SH-SY5Y (cell line): ENCODE results near the gene TMEM178B.

Experiments used
- GATA2 ChIP-seq: IDR thresholded peaks from 2 replicates; pipeline ENCODE4 v1.6.1; 2011; ENCODE audit warnings: mild to moderate bottlenecking, low read depth, low read length
- GATA3 ChIP-seq: IDR thresholded peaks from 2 replicates; pipeline ENCODE4 v1.6.1; 2011; ENCODE audit warnings: low read depth, mild to moderate bottlenecking, low read length, moderate library complexity

The TMEM178B gene

DNA sequence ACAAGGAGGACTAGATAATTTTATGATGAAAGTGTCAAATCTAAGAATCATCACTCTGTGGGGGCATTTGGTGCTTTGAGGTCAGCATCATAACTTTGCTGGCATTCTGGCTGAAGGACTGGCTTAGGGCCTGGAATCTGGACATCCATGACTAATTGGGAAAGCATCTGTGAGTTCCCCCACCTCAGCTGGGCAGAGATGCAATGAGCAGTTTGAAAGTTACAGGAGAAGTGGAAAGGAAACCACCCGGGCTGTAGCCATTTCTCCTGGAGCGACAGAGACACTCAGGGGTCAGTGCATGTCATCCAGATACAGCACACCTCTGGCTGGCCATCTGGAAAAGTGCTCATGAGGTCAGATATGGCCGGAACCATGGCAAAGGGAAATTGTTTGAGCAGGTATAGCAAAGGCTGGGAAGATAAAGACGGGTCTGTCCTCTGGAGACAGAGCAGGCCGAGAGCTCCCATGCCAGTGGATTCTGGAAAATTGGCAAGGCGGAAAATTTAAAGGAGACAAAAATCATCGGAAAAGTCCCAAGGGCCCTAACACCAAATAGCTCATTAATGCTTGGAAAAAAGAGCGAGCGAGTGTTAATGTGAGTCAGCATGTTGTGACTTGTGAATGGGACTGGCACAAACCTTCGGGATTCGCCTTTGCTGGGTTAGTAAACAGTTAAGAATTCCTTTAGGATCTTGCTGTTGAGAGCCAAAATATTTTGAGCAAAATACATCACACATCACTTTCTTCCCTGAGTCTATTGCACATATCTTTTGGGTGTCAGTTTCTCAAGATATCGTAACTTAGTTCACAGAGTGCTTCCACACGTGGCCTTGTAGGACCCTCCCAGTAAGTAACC is 288.9 kb downstream of the TMEM178B start:
- TF ChIP-seq GATA2, result no peak
- no peak for TF ChIP-seq GATA3

DNA sequence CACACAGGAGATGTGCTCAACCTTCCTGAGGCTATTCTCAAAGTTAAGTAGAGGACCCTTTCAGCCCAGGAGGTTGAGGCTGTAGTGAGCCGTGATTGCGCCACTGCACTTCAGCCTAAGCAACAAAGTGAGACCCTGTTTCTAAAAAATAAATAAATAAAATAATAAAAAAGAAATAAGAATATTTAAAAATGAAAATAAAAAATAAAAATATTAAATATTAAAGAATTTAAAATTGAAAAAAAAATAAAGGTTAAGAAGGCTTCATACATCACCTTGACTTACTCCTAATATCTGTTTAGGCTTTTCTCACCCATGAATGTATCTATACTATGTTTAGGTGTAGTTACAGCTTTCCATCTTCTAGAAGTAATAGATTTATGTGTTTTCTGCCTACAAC is 289.9 kb downstream of the TMEM178B start:
- TF ChIP-seq GATA3, result no peak
- TF ChIP-seq GATA2, result no peak

- TF ChIP-seq GATA3 (no peak), GATA2 (no peak)
Observed at GRCh38 chr7:141366091-141366621, 292.3 kb downstream of the TMEM178B start.

DNA sequence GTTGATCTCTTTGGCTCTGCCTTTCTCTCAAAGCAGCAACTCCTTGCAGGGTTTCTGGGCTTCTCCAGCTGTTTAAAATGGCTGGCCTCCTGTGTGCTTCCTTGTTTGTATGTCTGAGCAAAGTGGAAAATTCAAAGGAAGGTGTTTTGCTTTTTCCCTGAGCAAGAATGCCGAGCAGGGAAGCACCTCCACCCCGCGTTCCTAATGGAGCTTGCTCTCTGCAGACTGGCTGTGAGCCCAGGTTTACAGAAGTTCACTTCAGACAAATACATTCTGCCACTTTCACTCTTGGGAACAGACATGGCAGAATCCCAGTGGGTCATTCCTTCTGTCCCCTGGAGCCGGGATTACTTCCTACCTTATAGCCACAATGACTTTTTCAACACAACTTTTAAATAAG is 295.6 kb downstream of the TMEM178B start:
- TF ChIP-seq GATA3 (no peak), GATA2 (no peak)

- TF ChIP-seq GATA2, result no peak
- TF ChIP-seq GATA3, result no peak
Observed at GRCh38 chr7:141370178-141370577, 296.3 kb downstream of the TMEM178B start.

- TF ChIP-seq GATA3, result no peak
- TF ChIP-seq GATA2, result no peak
Observed at GRCh38 chr7:141370650-141371049, 296.8 kb downstream of the TMEM178B start.

GRCh38 chr7:141374425-141374824 is 300.6 kb downstream of the TMEM178B start:
- TF ChIP-seq GATA2, result no peak
- TF ChIP-seq GATA3, result no peak

DNA sequence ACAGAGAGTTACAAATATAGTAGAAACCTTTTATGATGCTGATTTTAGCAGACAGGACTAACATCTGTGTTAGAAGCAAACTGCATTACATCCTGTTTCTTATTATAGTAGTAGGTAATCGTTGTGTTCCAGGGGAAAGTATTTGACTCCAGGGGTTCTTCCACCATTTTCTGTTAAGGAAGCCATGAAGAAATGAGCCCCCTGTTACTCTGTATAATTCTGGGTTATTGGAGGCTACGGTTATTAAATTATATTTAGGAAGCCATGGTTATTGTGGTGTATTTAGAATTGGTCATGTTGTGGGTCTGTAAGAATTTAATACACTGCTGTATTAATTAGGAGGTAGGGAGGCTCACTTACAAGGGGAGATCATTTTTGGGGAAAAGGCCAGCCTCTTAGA is 301.6 kb downstream of the TMEM178B start:
- TF ChIP-seq GATA3 (no peak), GATA2 (no peak)

DNA sequence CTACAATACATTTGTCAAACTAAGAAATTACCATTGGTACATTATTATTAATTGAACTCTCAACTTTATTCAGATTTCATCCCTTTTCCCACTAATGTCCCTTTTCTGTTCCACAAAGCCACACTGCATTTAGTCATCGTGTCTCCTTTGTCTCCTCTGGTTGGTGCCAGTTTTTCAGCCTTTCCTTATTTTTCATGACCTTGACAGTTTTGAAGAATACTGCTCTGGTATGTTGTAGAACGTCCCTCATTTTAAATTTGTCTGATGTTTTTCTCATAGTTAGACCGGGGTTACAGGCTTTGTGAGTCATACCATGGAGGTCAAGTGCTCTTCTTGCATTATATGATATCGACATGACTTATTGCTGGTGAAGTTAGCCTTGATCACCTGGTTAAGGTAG is 304.0 kb downstream of the TMEM178B start:
- TF ChIP-seq GATA3, result no peak

GRCh38 chr7:141378405-141378804 is 304.5 kb downstream of the TMEM178B start:
- TF ChIP-seq GATA2 (no peak), GATA3 (no peak)

DNA sequence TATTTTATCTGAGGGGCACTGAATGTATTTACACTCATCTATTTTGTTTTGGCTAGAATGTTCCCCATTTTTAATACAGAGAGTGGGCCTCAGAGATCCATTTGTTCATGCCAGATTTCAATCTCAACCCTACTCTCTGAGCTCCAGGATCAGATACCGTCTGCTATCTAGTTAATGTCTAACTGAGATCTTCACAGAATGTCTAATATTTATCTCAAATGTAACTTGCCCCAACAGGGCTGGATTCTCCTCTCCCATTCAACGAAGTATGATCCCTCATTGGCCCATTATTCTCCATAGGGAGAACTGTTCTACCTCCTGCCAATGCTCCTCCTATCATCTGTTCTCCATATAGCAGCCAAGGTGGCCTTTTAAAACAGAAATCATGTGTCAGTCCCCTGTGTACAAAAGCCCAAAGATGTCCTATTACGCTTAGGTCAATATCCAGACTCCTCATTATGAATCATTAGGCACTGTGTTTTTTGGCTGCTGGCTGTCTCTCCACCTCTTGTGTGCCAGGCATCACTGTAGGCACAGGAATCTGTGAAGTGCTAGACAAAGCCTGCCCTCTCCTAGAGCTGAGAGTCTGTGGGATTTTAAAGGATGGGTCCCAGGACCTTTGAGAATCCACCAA is 308.0 kb downstream of the TMEM178B start:
- TF ChIP-seq GATA3, result no peak
- TF ChIP-seq GATA2, result no peak

- TF ChIP-seq GATA2, result no peak
- TF ChIP-seq GATA3, result no peak
Observed at GRCh38 chr7:141386881-141387280, 313.0 kb downstream of the TMEM178B start.

GRCh38 chr7:141387521-141388217 is 313.8 kb downstream of the TMEM178B start:
- TF ChIP-seq GATA3, result no peak
- TF ChIP-seq GATA2, result no peak

DNA sequence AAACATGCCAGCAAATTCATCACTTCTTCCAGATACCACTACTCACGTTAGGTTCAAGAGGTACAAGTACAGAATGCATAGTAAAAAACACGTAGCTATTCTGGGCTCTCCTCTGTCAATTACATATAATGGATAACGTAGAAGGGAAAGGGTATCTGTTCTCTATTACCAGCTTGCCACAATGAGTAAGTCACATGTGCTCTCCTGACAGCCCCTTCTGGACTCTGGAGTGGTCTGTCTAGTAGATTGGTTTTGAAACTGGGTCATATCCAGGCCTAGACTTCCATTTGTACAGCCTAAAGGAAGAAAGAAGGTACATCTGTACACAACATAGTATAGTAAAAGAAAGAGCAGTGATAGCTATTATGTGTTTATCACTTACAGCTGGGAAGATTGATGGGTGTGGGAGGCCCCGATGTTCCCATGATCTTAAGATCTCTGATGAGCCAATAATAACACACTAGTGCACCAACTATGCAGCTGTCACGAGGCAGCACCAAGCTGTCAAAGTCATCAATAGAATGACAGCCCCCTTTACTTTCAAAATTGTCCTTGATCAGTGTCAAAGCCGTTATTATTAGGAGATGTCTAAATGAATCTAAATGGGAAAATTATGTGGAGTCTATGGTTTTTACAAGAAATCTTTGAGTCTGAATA is 315.4 kb downstream of the TMEM178B start:
- no peak for TF ChIP-seq GATA3
- no peak for TF ChIP-seq GATA2
